H1 (cell line): ENCODE measurements around the gene TTI1.

Experiments
- ATF2 ChIP-seq: IDR thresholded peaks from 2 replicates; pipeline ENCODE4 v1.6.1; 2012; ENCODE audit warnings: low read length, inconsistent platforms
- CREB1 ChIP-seq: IDR thresholded peaks from 2 replicates; pipeline ENCODE4 v1.6.1; 2012; ENCODE audit warnings: inconsistent platforms
- EP300 ChIP-seq, 2 experiments: IDR thresholded peaks; 1 replicate in 1 of 2; 2 replicates in 1 of 2; pipeline ENCODE4 v1.6.1; 2011 to 2012; ENCODE audit warnings: low read depth in 2 of 2, low read length in 2 of 2, mild to moderate bottlenecking in 2 of 2, borderline replicate concordance in 1 of 2, inconsistent platforms in 1 of 2, moderate library complexity in 1 of 2

DNA sequence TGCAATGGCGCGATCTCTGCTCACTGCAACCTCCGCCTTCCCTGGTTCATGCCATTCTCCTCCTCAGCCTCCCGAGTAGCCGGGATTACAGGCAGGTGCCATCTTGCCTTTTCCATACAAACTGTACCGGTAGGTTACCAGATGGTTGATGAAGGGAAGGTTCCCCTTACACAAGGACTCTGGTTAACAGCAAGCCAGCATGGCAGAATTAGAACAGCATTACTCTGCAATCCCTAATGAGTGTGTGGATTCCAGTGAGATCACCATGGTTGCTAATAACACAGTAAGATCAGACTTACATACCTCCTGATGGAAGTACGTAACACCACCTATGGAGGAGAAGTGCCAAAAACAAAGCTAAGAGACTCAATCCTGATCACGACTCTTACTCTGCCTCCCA lies 51.7 kb downstream of the TTI1 start:
- TF ChIP-seq ATF2 (no peak), EP300 (IDR thresholded peaks at IDR 0.05; ENCODE audit: borderline replicate concordance in 1 of 2, low read depth in 2 of 2, low read length in 2 of 2) (no peak), CREB1 (no peak)
